Measurements from ENCODE around the gene MCM10.
A peak's percentile ranks its signal among the peaks of the same experiment; 100 is the strongest.

Gene MCM10

GRCh38 chr10:13167568-13167967 is 6.2 kb downstream of the MCM10 start:
- DNase-seq, result no peak

DNA sequence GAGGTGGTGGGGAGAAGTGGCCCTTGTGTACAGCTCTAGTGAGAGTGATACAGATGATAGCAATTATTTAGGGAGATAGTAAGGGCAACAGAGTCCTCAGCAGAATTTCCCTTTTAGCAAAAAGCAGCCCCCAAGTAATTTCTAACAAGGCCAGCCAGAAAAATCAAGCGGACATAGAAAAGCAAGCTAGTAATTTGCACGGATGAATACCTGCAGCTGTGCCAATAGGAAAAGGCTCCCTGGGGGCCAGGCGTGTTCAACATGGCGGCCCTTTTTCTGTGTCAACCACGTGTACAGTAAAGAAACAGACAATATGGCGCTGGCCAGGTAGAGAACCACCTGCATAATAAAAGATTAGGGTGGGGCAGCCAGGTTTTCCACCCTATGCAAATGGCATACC is 7.4 kb downstream of the MCM10 start:
- no peak for DNase-seq

GRCh38 chr10:13173616-13174015 is 12.3 kb downstream of the MCM10 start:
- no peak for DNase-seq

DNA sequence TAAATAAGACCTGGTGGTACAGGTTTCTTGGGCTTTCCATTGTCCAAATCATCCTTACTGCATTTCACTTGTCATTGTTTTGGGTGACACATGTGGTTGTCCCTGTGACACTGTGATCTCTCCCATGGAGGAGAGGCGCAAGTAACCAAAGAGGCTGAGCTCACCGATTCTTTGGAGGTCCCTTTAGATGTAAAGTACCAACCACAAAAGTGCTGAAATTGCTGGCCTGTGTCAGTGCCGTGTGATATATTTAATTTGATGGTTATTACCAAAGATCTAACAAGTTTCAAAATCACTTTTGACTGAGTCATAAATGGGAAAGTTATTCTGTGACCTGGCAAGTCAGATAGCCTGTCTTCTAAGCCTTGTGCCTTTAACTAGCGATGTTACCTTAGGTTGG is 19.4 kb downstream of the MCM10 start:
- DNase-seq, result no peak

DNA sequence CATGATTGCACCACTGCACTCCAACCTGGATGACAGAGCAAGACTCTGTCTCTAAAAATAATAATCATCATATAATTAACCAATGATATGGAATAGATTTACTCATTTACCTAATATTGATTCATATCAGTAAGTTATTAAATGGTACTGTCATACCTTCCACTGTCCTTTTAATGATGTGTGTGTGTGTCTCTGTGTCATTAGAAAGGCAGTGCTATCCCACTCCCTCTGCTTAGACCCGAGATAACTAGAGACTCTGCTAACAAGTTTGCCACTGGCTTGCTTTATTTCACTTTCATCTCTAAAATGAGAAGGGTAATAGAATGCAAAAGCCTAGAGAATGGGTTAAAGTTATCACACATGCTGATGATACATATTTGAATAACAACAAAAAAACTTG is 21.1 kb downstream of the MCM10 start:
- no peak for DNase-seq

DNA sequence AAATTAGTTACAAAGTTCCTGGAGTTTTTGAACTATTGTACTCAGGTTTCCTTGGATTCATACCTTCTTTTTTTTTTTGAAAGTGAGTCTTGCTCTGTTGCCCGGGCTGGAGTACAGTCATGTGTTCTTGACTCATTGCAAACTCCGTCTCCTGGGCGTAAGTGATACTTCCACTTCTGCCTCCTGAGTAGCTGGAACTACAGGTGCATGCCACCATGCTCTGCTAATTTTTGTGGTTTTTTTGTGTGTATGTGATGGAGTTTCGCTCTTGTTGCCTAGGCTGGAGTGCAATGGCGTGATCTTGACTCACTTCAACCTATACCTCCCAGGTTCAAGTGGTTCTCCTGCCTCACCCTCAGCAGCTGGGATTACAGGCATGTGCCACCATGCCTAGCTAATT is 22.3 kb downstream of the MCM10 start:
- no peak for DNase-seq

GRCh38 chr10:13184276-13184675 is 22.9 kb downstream of the MCM10 start:
- no peak for DNase-seq

DNA sequence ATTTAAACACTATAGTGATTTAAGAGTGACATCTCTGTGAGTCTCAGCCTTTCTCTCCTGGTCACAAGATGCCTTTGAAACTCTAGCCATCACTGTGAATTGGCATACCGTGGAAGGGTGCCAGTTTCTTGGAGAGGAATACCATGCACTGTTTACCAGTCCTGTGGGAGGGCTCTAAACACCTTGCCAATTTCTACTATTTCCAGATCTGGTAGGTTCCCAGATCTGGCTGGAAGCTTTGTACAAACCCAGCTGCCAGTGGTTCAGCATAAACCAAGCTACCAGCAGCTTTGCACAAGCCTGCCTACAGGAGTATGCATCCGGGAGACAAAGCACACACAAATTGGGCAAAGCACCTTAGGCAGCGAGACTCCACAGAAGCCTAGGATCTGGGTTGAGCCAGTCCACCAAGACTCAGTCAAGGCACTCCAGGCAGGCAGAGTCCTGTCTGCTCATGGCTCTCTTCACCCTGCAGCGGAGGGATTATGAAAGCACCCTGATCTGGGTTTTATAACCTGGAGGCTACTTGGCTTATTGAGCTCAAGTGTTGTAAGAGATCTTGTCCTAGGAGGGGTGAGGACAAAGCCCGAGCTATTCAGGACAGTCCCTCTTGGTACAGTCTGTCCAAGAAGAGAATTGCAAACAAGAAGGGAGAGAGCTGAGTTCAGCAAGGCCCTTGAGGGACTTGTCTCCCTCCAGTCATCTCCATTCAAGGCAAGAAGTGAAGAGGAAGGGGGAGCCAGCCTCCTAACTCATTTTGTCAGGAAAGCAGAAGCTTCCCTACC is 23.6 kb downstream of the MCM10 start:
- no peak for DNase-seq

DNA sequence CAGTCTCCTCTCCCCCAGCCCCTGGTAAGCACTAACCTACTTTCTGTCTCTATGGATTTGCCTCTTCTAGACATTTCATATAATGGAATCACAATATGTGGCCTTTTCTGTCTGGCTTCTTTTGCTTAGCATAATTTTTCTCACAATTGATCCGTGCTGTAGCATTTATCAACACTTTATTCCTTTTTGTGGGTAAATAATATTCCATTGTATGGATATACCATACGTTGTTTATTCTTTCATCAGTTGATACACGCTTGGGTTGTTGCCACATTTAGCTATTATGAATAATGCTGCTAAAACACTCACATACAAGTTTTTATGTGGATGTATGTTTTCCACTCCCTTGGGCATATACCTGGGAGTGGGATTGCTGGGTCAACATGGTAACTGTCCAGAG is 25.8 kb downstream of the MCM10 start:
- DNase-seq, result no peak

DNA sequence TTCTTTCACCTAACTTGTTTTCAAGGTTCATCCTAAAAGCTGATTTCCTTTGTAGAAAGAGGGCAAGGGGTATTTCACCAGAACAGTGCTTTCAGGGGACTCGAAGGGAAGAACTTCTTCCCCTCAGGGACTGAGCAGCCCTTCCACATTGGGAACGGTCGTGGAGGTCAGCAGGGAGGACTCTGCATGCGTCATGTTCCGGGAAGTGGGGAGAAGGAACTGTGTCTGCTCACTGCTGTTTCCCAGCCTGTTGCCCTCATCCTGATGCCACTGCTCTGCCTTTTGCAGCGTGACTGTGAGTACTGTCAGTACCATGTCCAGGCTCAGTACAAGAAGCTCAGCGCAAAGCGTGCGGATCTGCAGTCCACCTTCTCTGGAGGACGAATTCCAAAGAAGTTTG is 27.2 kb downstream of the MCM10 start:
- no peak for DNase-seq

DNA sequence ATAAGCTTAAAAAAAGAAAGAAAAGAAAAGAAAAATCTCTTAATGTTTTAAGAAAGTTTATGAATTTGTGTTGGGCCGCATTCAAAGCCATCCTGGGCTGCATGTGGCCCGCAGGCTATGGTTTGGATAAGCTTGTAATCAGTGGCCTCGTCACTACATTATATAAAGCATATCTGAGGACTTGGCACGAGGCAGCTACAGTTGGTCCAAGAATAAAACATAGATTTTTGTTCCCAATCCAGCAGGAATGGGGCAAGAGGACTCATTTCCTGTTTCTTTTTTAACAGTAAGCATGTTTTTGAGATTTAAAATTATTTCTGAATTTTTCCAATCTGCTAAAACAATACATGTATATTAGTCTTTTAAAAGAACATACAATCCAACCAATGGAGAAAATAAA is 28.6 kb downstream of the MCM10 start:
- DNase-seq, result no peak

DNA sequence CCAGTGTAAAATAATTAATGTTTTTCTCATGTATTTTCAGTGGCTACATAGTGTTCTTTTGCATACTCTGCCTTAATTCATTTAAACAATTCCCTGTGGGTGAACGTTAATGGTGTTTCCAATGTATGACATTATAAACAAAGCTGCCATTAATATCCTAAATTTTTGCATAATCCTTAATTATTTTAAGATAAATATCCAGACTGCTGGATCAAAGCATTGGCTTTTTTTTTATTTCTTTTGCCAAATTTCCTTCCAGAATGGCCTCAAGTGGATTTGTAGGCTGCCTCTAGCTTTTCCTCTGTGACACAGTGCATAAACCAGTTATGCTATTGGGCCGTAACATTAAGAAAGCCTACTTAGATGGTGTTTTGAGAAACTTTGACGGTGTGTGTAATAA is 29.5 kb downstream of the MCM10 start:
- no peak for DNase-seq

GRCh38 chr10:13191362-13191761 is 30.0 kb downstream of the MCM10 start:
- DNase-seq, result no peak

DNA sequence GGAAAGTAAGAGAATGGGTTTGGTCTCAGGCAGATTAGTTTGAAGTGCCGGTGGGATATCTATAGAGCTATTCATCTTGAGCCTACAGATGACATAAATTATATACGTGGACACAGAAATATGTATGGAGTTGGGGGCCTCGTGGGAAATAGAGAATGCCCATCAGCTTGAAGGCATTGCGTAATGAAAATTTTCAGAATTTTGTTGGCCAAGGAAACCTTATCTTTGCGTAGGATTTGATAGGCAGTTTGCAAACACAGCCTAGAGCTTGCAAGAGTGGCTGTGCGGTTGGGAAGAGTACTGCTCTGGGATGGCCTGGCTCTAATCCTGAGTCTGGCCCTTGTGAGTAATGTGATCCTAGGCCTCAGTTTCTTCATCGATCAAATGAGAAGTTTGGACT is 32.3 kb downstream of the MCM10 start:
- DNase-seq, result no peak

DNA sequence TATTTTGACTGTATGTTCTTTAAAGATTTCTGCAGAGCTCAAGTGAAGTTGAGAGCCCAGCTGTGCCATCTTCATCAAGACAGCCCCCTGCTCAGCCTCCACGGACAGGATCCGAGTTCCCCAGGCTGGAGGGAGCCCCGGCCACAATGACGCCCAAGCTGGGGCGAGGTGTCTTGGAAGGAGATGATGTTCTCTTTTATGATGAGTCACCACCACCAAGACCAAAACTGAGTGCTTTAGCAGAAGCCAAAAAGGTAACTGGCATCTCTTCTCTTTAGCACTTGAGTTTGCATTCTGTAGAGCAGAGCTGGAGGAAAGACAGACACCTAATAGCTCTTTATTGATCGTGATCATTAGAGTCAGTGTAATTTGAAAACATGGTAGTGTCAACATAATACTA is 33.7 kb downstream of the MCM10 start:
- no peak for DNase-seq

- DNase-seq, result no peak
These were observed 39.8 kb downstream of the MCM10 start for GRCh38 chr10:13201132-13201531.

DNA sequence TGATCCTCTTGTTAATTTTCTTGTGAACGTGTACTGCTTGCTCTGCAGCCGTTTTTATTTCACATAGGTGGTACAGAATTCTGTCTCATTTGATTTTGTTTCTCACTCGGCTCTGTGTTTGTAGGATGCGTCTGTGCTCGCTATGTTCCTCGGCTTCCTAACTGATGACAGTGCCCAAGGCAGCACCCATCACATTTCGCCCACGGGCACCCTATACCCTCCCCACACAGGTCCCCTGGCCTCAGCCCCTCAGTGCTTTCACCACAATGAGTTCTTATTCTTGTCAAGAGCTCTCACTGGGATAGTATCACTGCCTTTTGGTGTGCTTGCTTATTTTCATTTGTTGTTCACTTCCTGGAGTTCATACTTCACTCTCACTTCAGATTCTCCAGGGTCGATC is 44.7 kb downstream of the MCM10 start:
- no peak for DNase-seq

DNA sequence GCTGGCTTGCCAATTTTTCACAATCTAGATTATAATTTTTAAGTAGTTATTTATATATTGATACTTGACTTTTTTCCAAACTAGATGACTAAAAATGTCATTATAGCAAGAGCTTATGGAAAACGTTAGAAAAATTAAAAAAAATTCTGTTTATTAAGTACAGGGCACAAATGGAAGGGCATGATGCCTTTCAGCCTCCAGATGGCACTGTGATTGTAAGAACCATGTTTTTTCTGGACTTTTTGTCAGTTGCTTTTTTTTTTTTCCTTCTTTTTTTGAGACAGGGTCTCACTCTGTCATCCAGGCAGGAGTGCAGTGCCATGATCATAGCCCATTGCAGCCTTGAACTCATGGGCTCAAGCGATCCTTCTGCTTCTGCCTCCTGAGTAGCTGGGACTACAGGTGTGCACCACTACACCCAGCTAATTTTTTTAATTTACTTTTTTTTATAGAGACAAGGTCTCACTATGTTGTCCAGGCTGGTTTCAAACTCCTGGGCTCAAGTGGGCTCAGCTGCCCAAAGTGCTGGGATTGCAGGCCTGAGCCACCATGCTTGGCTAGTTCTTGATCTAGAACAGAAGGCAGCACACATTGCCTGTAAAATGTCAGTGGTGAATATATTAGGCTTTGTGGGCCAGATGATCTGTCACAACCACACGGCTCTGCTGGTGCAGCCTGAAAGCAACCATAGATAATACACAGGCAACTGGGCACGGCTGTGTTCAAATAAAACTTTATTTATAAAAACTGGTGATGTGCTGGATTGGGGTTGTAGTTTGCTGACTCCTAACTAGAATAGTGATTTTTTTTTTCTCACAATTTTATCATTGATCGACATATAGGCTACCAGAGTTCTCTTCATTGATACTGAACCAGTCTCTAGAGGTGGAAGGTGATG is 45.4 kb downstream of the MCM10 start:
- peak; percentile 40 for DNase-seq

GRCh38 chr10:13213163-13213562 is 51.8 kb downstream of the MCM10 start:
- DNase-seq, result no peak

DNA sequence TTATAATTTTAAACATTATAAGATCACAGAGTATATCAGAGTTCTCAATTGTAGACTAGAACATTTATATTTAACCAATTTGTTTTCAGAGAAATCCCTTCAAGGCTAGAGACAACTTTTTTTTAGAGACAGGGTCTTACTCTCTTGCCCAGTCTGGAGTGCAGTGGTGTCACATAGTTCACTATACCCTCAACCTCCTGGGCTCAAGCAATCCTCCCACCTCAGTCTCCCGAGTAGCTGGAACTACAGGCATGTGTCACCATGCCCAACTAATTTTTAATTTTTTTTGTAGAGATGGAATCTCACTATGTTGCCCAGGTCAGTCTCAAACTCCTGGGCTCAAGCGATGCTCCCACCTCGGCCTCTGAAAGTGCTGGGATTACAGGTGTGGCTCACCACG is 57.5 kb downstream of the MCM10 start:
- no peak for DNase-seq

DNA sequence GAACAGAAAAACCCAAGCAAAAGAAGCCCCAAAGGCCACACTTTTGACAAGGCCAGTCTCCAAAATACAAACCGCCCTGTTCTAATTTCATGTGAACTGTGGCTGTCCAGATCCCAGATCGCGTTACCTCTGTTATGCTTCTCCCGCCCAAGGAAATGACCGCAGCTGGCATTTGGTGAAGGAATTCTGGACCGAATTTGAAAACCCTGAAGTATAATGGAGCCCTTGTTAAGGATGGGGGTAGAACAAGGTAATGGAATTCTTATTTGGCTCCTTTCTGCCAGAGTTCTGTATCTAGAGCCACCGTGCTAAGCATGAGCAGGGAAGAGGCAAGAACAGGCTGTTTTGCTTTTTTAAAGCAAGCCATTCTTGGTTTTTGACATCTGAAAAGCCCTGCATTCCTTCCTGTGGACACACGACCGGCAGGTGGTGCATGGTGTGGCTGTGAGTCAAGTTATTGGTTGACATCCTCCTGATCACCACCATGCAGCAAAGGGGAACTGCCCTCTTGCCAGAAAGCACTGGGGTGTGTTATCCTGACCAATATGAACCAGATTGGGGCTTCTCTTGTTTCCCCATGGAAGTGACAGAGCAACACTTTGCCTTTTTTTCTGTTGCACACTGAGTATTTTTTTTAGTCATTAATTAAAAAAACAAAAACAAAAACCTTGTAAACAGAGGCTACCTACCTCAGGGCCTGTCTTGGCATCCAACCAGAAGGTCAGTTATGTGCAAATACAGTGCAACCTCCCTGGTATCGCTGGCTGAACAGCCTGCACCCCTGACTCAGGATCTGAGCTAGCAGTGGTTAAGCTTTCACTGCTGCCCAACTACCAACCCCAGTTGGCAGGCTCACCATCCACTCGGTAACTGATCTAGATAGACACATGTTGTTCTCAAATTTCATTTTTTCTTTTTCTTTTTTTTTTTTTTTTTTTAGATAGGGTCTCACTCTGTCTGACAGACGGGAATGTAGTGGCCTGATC is 58.6 kb downstream of the MCM10 start:
- DNase-seq, result no peak

DNA sequence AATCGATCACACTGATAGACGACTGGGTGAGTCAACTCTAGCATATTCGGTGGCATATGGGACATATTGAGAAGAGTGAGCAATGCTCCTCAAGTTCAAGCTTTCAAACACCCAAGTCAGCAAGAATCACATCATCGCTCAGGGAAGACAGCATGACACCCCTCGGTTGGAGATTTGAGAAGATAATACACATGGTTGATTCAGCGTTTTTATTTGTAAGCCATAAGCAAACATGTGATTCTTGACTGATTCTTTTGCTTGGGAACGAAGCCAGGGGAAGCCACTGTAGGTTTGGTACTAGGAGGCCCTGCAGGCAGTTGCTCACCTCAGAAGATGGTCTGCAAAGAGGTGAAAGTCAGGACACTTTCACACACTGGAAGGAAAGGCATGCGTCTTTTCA is 60.2 kb downstream of the MCM10 start:
- DNase-seq, result no peak

DNA sequence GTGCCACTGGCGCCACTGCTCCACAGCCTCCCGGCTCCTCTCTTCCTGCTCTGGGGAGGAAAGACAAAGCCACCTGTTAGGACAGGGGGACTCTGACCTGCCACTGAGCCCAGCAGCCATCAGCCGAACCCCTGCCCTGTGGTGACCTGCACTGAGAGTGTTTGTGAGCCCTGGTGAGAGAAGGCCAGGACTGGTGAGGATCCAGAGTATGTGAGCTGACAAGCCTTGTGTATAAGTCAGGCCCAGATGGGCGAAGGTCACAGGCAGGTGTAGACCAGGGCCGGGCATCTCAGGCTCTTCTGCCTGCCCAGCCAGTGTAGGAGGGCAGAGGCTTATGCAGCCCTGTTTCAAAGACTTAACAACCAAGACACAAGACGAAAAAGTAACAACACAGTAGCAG is 60.8 kb downstream of the MCM10 start:
- no peak for DNase-seq
